ENCODE data around the gene LAMA5.
A peak's percentile ranks its signal among the peaks of the same experiment; 100 is the strongest.

LAMA5 gene, protein sequence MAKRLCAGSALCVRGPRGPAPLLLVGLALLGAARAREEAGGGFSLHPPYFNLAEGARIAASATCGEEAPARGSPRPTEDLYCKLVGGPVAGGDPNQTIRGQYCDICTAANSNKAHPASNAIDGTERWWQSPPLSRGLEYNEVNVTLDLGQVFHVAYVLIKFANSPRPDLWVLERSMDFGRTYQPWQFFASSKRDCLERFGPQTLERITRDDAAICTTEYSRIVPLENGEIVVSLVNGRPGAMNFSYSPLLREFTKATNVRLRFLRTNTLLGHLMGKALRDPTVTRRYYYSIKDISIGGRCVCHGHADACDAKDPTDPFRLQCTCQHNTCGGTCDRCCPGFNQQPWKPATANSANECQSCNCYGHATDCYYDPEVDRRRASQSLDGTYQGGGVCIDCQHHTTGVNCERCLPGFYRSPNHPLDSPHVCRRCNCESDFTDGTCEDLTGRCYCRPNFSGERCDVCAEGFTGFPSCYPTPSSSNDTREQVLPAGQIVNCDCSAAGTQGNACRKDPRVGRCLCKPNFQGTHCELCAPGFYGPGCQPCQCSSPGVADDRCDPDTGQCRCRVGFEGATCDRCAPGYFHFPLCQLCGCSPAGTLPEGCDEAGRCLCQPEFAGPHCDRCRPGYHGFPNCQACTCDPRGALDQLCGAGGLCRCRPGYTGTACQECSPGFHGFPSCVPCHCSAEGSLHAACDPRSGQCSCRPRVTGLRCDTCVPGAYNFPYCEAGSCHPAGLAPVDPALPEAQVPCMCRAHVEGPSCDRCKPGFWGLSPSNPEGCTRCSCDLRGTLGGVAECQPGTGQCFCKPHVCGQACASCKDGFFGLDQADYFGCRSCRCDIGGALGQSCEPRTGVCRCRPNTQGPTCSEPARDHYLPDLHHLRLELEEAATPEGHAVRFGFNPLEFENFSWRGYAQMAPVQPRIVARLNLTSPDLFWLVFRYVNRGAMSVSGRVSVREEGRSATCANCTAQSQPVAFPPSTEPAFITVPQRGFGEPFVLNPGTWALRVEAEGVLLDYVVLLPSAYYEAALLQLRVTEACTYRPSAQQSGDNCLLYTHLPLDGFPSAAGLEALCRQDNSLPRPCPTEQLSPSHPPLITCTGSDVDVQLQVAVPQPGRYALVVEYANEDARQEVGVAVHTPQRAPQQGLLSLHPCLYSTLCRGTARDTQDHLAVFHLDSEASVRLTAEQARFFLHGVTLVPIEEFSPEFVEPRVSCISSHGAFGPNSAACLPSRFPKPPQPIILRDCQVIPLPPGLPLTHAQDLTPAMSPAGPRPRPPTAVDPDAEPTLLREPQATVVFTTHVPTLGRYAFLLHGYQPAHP (N-terminal part only)

DNA sequence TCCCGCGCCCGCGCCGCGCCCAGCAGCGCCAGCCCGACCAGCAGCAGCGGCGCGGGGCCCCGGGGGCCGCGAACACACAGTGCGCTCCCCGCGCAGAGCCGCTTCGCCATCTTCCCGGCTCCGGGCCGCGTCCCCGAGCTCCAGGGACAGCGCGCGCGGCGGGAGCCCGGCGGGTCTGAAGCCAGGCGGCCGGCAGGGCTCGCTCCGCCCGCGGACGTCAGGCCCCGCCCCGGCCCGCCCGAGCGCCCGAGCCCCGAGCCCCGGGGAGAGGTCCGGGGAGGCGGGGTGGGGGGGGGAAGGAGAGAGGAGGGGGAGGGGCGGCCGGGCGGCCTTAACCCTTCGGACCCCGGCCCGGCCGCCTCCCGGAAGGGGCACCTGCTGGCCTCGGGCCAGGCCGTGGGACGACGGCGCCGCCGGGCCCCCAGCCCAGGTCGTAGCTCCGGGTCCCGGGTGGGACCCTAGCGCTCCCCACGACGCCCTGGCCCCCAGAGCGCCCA is at the start of gene LAMA5:
Gene LAMA5 (minus strand): TSS at position 177 of the 497 bp plus-strand sequence. CDS start 67 bp downstream, at position 110.
- DNase-seq: no peak
- Mint-ChIP-seq H3K9me3 (no peaks in the 10 kb centered on the region), H3K4me1 (peaks cover 13% of the 10 kb centered on the region), H3K4me3 (peak within 1 kb of the TSS; percentile 26), H3K27me3 (peaks cover 26% of the 10 kb centered on the region), H3K36me3 (ENCODE audit: low read depth) (no peaks in the 10 kb centered on the region), H3K27ac (no peak within 1 kb of the TSS)
- no peak for ATAC-seq

GRCh38 chr20:62415354-62416111 is 48.4 kb upstream of the LAMA5 start:
- DNase-seq: no peak
- no peaks in the 10 kb centered on the region for H3K27me3 Mint-ChIP-seq
- H3K27ac Mint-ChIP-seq: no peak overlapping the region
- H3K9me3 Mint-ChIP-seq: no peaks in the 10 kb centered on the region
- no peak overlapping the region for H3K4me3 Mint-ChIP-seq
- no peaks in the 10 kb centered on the region for H3K36me3 Mint-ChIP-seq (ENCODE audit: low read depth)
- ATAC-seq: no peak
- no peaks in the 10 kb centered on the region for H3K4me1 Mint-ChIP-seq

DNA sequence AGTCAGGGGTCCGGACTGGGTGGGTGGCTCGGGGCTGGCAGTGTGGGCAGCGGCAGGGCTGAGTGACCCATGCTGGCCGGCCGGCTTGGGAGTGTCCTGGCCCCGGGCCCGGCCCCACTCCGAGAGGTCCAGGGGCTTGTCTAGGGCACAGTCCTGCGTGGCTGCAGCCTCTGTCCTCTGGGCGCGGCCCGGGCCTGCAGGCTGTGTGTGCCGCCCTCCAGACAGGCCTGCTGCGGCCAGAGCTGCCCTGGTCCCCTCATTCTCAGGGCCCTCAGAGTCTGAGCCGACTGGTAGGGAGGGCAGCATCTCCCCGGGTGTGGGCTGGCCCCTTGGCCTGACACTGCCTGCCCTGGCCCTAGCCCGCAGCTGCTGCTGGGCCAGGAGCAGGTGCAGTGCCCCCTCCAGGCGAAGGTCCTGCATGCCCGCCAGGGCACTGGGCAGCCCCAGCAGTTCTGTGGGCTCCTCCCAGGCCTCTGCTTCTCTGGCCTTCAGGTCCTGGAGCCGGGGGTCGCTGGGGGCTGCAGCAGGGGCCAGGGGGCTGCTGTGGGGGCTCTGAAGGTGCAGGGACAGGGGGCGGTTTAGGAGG is 46.9 kb upstream of the LAMA5 start:
- Mint-ChIP-seq H3K4me3 (no peak overlapping the region), H3K27me3 (no peaks in the 10 kb centered on the region), H3K4me1 (peaks cover 8% of the 10 kb centered on the region), H3K27ac (no peak overlapping the region), H3K36me3 (ENCODE audit: low read depth) (no peaks in the 10 kb centered on the region), H3K9me3 (no peaks in the 10 kb centered on the region)
- ATAC-seq (no peak), DNase-seq (no peak)

DNA sequence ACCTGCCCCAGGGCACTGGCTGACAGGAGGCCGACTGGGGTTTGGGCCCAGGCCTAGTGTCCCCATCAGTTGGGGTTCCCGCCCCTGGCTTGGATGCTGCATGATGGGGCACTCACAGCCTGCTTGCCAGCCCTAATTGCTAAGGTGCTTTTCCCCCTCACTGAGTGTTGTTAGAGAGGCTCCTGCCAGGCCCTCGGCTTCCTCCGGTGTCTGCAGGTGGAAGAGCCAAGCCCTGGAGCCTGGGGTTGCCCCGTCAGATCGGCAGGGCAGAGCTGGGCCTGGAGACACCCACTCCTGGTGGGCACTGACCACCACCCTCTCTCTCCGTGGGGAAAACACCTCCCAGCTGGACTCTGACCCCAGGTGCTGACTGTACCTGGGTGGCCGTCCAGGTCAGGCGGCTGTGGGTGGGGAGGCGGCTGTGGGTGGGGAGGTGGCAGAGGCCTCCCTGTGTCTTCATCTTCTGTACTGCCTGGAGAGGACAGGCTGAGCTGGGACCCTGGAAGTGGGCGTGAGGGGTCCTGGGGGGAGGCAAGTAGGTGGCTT is 46.0 kb upstream of the LAMA5 start:
- no peak for DNase-seq

GRCh38 chr20:62412194-62413024 is 45.3 kb upstream of the LAMA5 start:
- no peak overlapping the region for H3K27ac Mint-ChIP-seq
- no peaks in the 10 kb centered on the region for H3K27me3 Mint-ChIP-seq
- no peaks in the 10 kb centered on the region for H3K9me3 Mint-ChIP-seq

More for the DNA sequence above, 46.0 kb upstream of the LAMA5 start:
- Mint-ChIP-seq H3K9me3 (no peaks in the 10 kb centered on the region), H3K27me3 (no peaks in the 10 kb centered on the region), H3K4me1 (peaks cover 8% of the 10 kb centered on the region), H3K4me3 (no peak overlapping the region), H3K27ac (no peak overlapping the region), H3K36me3 (ENCODE audit: low read depth) (no peaks in the 10 kb centered on the region)
- ATAC-seq: no peak

DNA sequence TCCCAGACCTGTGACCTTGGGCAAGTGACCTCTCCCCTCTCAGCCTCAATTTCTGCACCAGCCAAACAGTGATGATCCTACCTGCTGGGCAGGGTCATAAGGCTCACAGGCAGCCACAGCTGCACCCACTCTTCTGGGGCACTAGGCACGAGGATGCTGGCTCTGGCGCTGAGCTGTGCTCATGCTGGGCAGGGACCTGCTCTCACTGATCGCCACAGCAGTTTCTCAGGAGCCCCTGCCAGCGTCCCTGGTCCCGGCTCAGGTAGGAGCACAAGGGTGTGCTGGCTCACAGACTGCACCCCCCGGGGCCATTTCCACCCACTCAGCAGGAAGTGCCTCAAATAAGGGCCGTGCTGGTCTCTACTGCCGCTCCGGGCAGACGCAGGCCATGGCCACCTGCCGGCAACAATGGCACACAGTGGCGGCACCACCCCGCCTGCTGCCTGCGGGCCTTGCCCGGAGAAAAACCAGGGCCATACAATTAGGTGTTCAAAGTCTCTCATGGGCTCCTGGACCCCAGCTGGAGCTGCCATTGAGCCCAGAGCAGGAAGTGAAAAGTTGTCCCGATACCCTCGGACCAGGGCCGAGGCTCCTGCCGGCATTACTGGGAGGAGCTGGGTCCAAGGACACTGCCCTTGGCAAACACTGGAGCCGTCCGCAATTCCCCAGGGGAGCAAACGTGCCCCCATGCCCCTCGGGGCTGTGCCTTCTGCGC is 44.5 kb upstream of the LAMA5 start:
- Mint-ChIP-seq H3K27me3 (no peaks in the 10 kb centered on the region), H3K9me3 (no peaks in the 10 kb centered on the region), H3K36me3 (ENCODE audit: low read depth) (no peaks in the 10 kb centered on the region), H3K4me1 (peaks cover 12% of the 10 kb centered on the region), H3K27ac (no peak overlapping the region), H3K4me3 (no peak overlapping the region)
- no peak for DNase-seq
- no peak for ATAC-seq

More at GRCh38 chr20:62412194-62413024, 45.3 kb upstream of the LAMA5 start:
- peaks cover 12% of the 10 kb centered on the region for H3K4me1 Mint-ChIP-seq
- no peak for ATAC-seq
- DNase-seq: no peak
- H3K36me3 Mint-ChIP-seq (ENCODE audit: low read depth): no peaks in the 10 kb centered on the region
- no peak overlapping the region for H3K4me3 Mint-ChIP-seq

DNA sequence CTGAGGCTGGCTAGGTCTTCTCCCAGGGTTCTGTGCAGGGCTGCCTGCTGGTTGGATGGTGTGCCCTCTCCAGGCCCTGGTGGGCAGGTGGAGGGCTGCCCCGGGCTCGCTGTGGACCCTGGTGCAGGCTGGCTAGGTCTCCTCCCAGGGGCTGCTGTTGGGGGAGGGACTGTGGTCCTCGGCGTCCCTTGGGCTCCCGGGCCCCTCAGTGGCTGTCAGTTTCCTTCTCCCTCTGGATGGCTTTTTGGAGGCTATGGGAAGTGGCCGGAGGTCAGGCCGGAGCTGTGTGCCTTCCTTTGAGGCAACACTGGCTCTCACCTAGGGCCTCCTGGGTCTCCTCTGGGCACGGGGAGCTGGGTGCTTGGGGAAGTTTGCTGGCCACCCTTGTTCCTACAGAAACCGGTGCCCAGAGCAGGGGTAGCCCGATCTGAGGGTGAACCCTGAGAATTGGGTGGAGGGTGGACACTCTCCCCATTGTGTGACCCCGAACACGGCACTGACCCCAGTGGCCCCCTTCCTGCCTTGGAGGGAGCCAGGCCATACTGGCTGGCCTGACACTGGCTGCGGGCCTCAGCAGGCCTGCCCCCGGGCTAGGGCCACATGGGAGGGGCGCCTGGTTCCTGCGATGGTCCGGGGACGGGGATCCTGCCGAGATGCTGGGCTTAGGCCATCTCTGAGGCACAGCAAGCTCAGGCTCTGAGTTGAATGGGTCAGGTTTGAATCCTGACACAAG is 43.8 kb upstream of the LAMA5 start:
- Mint-ChIP-seq H3K27me3 (no peaks in the 10 kb centered on the region), H3K4me3 (no peak overlapping the region), H3K4me1 (peaks cover 16% of the 10 kb centered on the region), H3K36me3 (ENCODE audit: low read depth) (no peaks in the 10 kb centered on the region), H3K9me3 (no peaks in the 10 kb centered on the region), H3K27ac (no peak overlapping the region)
- DNase-seq (no peak), ATAC-seq (no peak)

DNA sequence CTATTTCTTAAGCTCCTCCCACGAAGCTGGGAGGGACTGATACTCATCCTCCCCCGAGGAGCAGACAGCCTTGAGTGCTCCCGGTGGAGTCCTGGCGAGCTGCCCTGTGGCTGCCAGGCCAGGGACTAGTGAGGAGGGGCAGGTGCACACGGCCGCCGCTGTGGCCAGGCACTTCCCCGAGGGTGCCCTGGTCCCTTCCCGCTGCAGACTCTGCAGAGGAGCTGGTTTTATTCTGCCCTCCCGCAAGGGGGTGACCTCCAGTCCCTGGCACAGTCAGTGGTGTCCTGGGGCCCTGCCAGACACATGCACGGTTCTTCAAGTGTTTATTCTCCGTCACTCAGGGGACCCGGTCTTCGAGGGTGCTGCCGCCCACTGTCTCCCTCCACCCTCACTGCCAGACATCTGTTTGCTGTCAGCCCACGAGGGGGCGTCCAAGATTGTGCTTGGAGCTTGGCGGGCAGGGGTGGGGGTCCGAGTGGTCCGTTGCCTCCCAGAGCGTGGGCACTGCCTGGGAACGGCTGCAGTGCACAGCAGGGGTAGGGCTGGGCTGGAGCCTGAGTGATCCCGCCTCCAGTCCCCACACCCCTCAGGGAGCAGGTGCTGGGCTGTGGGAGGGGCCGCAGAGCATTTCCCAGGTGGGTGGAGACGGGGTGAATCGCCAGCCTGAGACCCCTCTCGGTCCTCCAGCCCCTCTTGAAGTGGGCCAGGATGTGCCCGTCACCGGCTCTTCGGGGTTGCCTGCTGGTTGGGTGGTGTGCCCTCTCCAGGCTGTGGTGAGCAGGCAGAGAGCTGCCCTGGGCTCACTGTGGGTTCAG is 43.0 kb upstream of the LAMA5 start:
- no peak overlapping the region for H3K4me3 Mint-ChIP-seq
- DNase-seq (peak; percentile 54), ATAC-seq (no peak)
- no peaks in the 10 kb centered on the region for H3K27me3 Mint-ChIP-seq
- no peak overlapping the region for H3K27ac Mint-ChIP-seq
- no peaks in the 10 kb centered on the region for H3K36me3 Mint-ChIP-seq (ENCODE audit: low read depth)
- H3K4me1 Mint-ChIP-seq: peaks cover 22% of the 10 kb centered on the region
- no peaks in the 10 kb centered on the region for H3K9me3 Mint-ChIP-seq

DNA sequence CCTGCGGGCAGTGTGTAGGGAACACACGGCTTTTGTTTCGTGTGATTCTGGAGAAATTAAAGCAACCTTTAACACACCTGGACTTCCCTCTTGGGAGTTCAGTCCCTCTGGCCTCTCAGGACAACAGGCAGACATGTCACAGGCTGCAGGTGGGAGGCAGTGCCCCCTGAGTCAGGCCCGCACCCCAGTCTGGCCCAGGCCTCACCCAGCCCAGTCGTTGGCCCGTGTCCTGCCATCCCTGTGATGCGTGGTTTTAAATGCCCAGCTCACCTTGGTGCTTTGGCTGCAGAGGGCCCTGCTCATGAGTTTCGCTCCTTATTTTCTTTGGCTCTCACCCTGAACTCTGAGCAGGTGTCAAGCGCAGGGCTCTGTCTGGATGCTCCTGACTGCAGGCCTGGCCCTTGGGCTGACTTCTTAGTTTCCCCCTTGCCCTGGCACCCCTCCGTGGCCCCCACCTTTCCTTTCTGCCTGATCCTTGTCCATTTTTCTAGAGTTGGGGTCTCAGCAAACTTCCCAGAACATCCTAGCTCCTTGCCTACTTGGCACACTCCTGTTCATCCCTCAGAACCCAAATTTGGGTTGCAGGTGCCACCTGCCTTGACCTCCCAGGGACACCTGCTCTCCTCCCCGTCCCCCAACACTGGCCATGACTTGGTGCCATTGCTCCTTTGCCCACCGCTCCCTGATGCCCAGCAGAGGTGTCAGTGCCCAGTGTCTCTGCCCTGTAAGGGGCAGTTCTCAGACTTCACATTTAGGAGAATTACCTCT is 42.2 kb upstream of the LAMA5 start:
- no peaks in the 10 kb centered on the region for H3K36me3 Mint-ChIP-seq (ENCODE audit: low read depth)
- H3K27me3 Mint-ChIP-seq: no peaks in the 10 kb centered on the region
- no peak overlapping the region for H3K27ac Mint-ChIP-seq
- no peak for DNase-seq
- H3K4me1 Mint-ChIP-seq: peaks cover 23% of the 10 kb centered on the region
- no peak for ATAC-seq
- no peaks in the 10 kb centered on the region for H3K9me3 Mint-ChIP-seq
- H3K4me3 Mint-ChIP-seq: no peak overlapping the region

GRCh38 chr20:62408640-62409039 is 41.5 kb upstream of the LAMA5 start:
- Mint-ChIP-seq H3K27me3 (no peaks in the 10 kb centered on the region), H3K4me3 (no peak overlapping the region)

More at GRCh38 chr20:62408640-62409039, 41.5 kb upstream of the LAMA5 start:
- H3K27ac Mint-ChIP-seq: no peak overlapping the region
- peaks cover 23% of the 10 kb centered on the region for H3K4me1 Mint-ChIP-seq
- H3K36me3 Mint-ChIP-seq (ENCODE audit: low read depth): no peaks in the 10 kb centered on the region
- no peak for ATAC-seq
- H3K9me3 Mint-ChIP-seq: no peaks in the 10 kb centered on the region
- no peak for DNase-seq
